Epithelial cell of esophagus (primary cell): ENCODE measurements around the gene SCFD2.

Source experiments
- DNase-seq: peaks from one replicate; pipeline ENCODE4 v3.0.0; 2010; ENCODE audit warnings: low read depth
- H3K4me3 ChIP-seq: 2 replicates; pipeline ENCODE4 v1.5.1; 2011; ENCODE audit warnings: mild to moderate bottlenecking, low read length, control low read depth
- TF ChIP-seq, protein P1 (sequence below): IDR thresholded peaks from 2 replicates; pipeline ENCODE4 v1.5.1; 2011; ENCODE audit warnings: low read depth, mild to moderate bottlenecking, low read length, control low read depth, inconsistent platforms; ENCODE audit not compliant: insufficient read depth; ENCODE audit errors: missing control alignments

The SCFD2 gene

DNA sequence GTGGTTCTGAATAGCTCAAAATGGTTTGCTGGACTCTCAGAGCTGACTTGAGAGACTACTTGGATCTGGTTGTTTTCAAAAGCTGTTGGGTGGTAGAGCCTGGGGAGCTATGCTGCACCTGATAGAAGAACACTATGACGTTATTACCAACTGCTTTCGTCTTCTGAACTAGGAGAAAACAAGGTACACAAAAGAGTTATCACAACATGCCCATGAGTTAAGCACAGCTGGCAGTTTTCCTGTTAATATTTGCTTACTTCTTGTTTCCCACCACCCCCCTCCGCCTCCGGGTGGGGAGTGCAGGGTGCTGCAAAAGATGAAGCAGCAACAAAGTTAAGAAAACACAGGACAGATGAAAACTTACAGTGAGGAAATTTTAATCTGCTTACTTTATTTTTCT lies 434.6 kb downstream of the SCFD2 start:
- no peak overlapping the region for H3K4me3 ChIP-seq
- TF ChIP-seq, protein P1, sequence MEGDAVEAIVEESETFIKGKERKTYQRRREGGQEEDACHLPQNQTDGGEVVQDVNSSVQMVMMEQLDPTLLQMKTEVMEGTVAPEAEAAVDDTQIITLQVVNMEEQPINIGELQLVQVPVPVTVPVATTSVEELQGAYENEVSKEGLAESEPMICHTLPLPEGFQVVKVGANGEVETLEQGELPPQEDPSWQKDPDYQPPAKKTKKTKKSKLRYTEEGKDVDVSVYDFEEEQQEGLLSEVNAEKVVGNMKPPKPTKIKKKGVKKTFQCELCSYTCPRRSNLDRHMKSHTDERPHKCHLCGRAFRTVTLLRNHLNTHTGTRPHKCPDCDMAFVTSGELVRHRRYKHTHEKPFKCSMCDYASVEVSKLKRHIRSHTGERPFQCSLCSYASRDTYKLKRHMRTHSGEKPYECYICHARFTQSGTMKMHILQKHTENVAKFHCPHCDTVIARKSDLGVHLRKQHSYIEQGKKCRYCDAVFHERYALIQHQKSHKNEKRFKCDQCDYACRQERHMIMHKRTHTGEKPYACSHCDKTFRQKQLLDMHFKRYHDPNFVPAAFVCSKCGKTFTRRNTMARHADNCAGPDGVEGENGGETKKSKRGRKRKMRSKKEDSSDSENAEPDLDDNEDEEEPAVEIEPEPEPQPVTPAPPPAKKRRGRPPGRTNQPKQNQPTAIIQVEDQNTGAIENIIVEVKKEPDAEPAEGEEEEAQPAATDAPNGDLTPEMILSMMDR = no peak
- no peak for DNase-seq

DNA sequence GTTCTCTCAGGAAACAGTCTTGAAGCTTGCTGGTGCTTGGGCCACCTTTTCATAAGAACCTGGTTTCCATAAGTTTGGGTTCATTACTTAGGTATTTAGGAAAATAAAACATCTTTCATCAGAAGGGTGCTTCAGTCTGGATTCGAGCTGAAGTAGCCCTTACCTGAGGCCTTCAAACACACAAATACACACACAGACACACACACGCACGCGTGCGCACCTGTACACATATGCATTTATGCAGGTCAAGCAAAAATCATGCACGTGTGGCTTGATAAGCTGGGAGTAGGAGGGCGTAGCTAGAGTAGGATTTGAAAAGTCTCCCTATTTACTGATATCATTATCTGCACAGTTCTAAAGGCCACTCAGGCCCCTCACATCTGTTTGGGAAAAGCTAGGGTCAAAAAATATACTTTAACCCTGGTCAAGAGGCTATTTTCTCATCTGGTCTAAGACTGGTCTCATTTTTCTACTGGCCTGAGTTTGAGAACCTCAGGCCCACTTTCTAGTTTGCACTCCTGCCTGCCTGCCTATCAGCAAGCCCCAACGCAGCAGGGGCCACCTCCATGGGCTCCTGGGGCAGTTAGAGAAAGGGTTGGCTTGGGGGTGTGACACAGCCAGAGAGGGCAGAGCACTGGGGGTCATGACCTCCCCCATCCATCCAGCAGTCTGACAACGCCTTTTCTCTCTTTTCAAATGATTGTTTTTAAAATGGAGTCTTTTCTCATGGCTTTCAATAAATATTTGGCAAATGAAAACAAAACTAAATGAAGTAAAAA lies 439.5 kb downstream of the SCFD2 start:
- TF ChIP-seq, protein P1 = no peak
- H3K4me3 ChIP-seq = no peak overlapping the region
- DNase-seq = no peak

DNA sequence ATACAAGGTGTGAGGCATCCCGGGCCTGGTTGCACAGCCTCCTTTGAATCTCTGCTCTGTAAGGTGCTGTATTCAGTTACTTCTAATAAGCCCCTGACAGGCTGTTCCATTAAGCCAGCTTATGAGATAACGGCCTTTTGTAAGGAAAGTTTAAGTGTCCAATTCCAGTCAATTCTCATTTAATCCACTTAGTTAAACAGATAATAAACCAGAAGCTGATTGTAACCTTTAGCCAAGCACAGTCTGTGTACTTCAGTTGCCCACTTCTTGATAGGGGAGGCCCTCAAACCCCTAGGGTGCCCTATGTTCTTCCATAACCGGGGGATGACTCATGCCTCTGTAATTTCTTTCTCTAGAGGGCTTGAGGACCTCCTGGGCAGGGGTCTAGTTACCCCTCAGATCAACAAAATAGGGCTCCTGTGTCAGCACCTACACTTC lies 440.3 kb downstream of the SCFD2 start:
- no peak overlapping the region for H3K4me3 ChIP-seq
- TF ChIP-seq, protein P1 = no peak
- DNase-seq = no peak

DNA sequence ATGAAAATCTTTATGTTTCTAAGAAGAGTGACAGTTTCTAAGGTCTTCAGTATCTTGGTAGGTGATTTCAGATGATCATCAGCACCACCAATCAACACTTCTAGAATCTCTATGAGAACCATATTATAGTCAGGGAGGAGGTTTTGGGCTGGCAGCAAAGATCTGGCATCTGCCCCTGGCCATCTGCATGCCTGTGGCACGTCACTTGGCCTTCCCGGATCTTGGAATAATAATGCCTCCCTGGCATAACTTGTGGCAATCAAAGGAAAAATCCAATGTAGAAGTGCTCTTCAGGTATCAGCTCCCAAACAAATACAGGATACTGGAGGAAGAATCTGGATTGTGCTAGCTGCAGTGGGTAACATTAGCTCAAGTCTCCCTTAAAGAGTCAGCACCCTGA lies 446.4 kb downstream of the SCFD2 start:
- no peak overlapping the region for H3K4me3 ChIP-seq
- TF ChIP-seq, protein P1 = no peak
- DNase-seq = no peak

DNA sequence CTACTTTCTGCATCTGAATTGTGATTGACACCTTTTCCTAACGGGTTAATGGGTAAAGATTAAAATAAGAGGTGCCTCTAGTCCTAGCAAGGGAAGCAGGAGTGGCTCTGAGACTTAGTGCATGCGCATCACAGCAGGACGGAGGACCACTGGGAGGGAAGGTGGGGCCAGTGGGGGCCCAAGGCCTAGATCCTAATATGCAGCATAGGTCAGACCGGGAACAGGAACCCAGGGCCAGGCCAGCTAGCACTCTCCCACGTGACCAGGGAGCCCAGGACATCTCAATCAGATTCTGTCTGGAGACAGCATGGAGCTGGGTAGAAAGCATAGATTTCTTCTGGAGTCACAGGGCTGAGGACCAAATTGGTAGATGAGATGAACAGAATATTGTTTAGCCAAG lies 448.0 kb downstream of the SCFD2 start:
- TF ChIP-seq, protein P1 = no peak
- H3K4me3 ChIP-seq = no peak overlapping the region
- no peak for DNase-seq

DNA sequence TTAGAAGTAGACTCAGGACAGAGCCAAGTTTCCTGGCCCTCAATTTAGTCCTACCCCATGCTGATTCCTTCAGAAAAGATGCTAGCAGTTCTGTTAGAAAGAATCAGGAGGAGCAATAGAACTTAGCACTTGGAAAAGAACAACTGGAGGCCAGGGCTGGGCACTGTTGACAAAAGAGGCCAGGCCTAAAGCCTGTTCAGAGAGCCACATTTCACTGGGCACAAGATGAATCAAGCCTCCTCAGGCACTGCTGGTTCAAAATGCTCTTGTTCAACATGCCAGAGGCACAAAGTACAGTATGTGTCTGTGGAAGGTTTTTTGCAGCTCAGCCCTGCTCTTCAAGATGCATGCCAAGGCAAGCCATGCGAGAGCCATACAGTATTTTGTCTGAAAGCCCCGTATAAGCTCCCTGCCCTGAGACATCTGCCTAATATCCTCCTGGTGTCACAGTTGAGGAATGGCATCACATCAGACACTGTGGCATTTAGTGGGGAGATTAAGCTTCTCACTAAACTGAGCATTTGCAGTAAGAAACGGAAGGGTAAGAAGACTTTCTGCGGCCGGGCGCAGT lies 450.0 kb downstream of the SCFD2 start:
- TF ChIP-seq, protein P1 = peak; percentile 16
- H3K4me3 ChIP-seq = no peak overlapping the region
- DNase-seq = peak; percentile 34
